IPS-20b (cell line): ENCODE data around the gene UST.

Source experiments
- H3K27ac ChIP-seq: one replicate; pipeline ENCODE4 v1.5.1; 2013; ENCODE audit warnings: low read length
- H3K27me3 ChIP-seq: 2 replicates; pipeline ENCODE4 v1.6.1; 2013; ENCODE audit warnings: mild to moderate bottlenecking, low read length, inconsistent platforms; ENCODE audit not compliant: insufficient read depth
- H3K36me3 ChIP-seq: 2 replicates; pipeline ENCODE4 v1.6.1; 2013; ENCODE audit warnings: low read depth, mild to moderate bottlenecking, inconsistent platforms, low read length, moderate library complexity; ENCODE audit not compliant: insufficient read depth
- H3K4me1 ChIP-seq: 2 replicates; pipeline ENCODE4 v1.6.1; 2013; ENCODE audit warnings: mild to moderate bottlenecking, control low read depth, inconsistent platforms, low read length, moderate library complexity; ENCODE audit not compliant: insufficient read depth
- H3K4me3 ChIP-seq: 2 replicates; pipeline ENCODE4 v1.5.1; 2013; ENCODE audit warnings: mild to moderate bottlenecking, low read length, inconsistent platforms
- H3K9ac ChIP-seq: 2 replicates; pipeline ENCODE4 v1.6.1; 2013; ENCODE audit warnings: low read depth, mild to moderate bottlenecking, inconsistent platforms, low read length, moderate library complexity
- H3K9me3 ChIP-seq: 2 replicates; pipeline ENCODE4 v1.6.1; 2013; ENCODE audit warnings: mild to moderate bottlenecking, low read depth, low read length, inconsistent platforms; ENCODE audit not compliant: insufficient read depth

The UST gene

GRCh38 chr6:148881593-148882311, 134.9 kb downstream of the UST start:
- H3K4me3 ChIP-seq = no peak overlapping the region
- no peaks in the 10 kb centered on the region for H3K27me3 ChIP-seq
- no peak overlapping the region for H3K27ac ChIP-seq
- H3K9ac ChIP-seq = no peak overlapping the region
- peaks cover 22% of the 10 kb centered on the region; the same call in 1 of the 2 replicates for H3K4me1 ChIP-seq
- no peaks in the 10 kb centered on the region for H3K36me3 ChIP-seq
- H3K9me3 ChIP-seq = no peaks in the 10 kb centered on the region

GRCh38 chr6:148883270-148883669, 136.4 kb downstream of the UST start:
- no peak overlapping the region for H3K9ac ChIP-seq
- no peaks in the 10 kb centered on the region for H3K9me3 ChIP-seq
- H3K27ac ChIP-seq = no peak overlapping the region
- peaks cover 22% of the 10 kb centered on the region; the same call in 1 of the 2 replicates for H3K4me1 ChIP-seq
- no peaks in the 10 kb centered on the region for H3K27me3 ChIP-seq
- H3K4me3 ChIP-seq = no peak overlapping the region
- peaks cover 13% of the 10 kb centered on the region; the same call in 1 of the 2 replicates for H3K36me3 ChIP-seq

GRCh38 chr6:148884461-148884860, 137.6 kb downstream of the UST start:
- peaks cover 22% of the 10 kb centered on the region; the same call in 1 of the 2 replicates for H3K4me1 ChIP-seq
- H3K36me3 ChIP-seq = peaks cover 20% of the 10 kb centered on the region; the same call in 1 of the 2 replicates
- no peaks in the 10 kb centered on the region for H3K27me3 ChIP-seq
- H3K9me3 ChIP-seq = no peaks in the 10 kb centered on the region
- no peak overlapping the region for H3K9ac ChIP-seq
- no peak overlapping the region for H3K27ac ChIP-seq
- no peak overlapping the region for H3K4me3 ChIP-seq

GRCh38 chr6:148885136-148885865, 138.5 kb downstream of the UST start:
- Histone ChIP-seq H3K4me1 (peaks cover 22% of the 10 kb centered on the region; the same call in 1 of the 2 replicates), H3K27ac (no peak overlapping the region), H3K9me3 (no peaks in the 10 kb centered on the region), H3K4me3 (no peak overlapping the region), H3K27me3 (no peaks in the 10 kb centered on the region), H3K9ac (no peak overlapping the region), H3K36me3 (peaks cover 20% of the 10 kb centered on the region; the same call in 1 of the 2 replicates)

GRCh38 chr6:148885925-148886845, 139.4 kb downstream of the UST start:
- Histone ChIP-seq H3K4me1 (peaks cover 22% of the 10 kb centered on the region; the same call in 1 of the 2 replicates), H3K27ac (no peak overlapping the region), H3K36me3 (peaks cover 24% of the 10 kb centered on the region; the same call in 1 of the 2 replicates), H3K27me3 (no peaks in the 10 kb centered on the region), H3K9me3 (no peaks in the 10 kb centered on the region), H3K9ac (no peak overlapping the region), H3K4me3 (no peak overlapping the region)

- no peak overlapping the region for H3K27ac ChIP-seq
- no peak overlapping the region for H3K9ac ChIP-seq
- H3K4me3 ChIP-seq = no peak overlapping the region
- no peaks in the 10 kb centered on the region for H3K9me3 ChIP-seq
- no peaks in the 10 kb centered on the region for H3K27me3 ChIP-seq
- H3K4me1 ChIP-seq = peaks cover 22% of the 10 kb centered on the region; the same call in 1 of the 2 replicates
- peaks cover 25% of the 10 kb centered on the region; the same call in 1 of the 2 replicates for H3K36me3 ChIP-seq
Measured at GRCh38 chr6:148887181-148887580, 140.4 kb downstream of the UST start.

- H3K27ac ChIP-seq = no peak overlapping the region
- H3K36me3 ChIP-seq = peaks cover 29% of the 10 kb centered on the region; the same call in 1 of the 2 replicates
- no peaks in the 10 kb centered on the region for H3K27me3 ChIP-seq
- H3K9ac ChIP-seq = no peak overlapping the region
- peaks cover 14% of the 10 kb centered on the region; the same call in 1 of the 2 replicates for H3K4me1 ChIP-seq
- H3K4me3 ChIP-seq = no peak overlapping the region
- no peaks in the 10 kb centered on the region for H3K9me3 ChIP-seq
Measured at GRCh38 chr6:148888856-148889255, 142.0 kb downstream of the UST start.

GRCh38 chr6:148890096-148890495, 143.3 kb downstream of the UST start:
- Histone ChIP-seq H3K27ac (no peak overlapping the region), H3K9me3 (no peaks in the 10 kb centered on the region), H3K9ac (no peak overlapping the region), H3K4me1 (peaks cover 13% of the 10 kb centered on the region; the same call in 1 of the 2 replicates), H3K36me3 (peaks cover 29% of the 10 kb centered on the region; the same call in 1 of the 2 replicates), H3K27me3 (no peaks in the 10 kb centered on the region), H3K4me3 (no peak overlapping the region)

- Histone ChIP-seq H3K9me3 (no peaks in the 10 kb centered on the region), H3K4me1 (peaks cover 5% of the 10 kb centered on the region; the same call in 1 of the 2 replicates), H3K27ac (no peak overlapping the region), H3K27me3 (no peaks in the 10 kb centered on the region), H3K4me3 (no peak overlapping the region), H3K36me3 (peaks cover 29% of the 10 kb centered on the region; the same call in 1 of the 2 replicates), H3K9ac (no peak overlapping the region)
Measured at GRCh38 chr6:148890652-148891404, 144.0 kb downstream of the UST start.

GRCh38 chr6:148891405-148891783, 144.6 kb downstream of the UST start:
- H3K4me3 ChIP-seq = no peak overlapping the region
- H3K36me3 ChIP-seq = peaks cover 33% of the 10 kb centered on the region; the same call in 1 of the 2 replicates
- H3K27ac ChIP-seq = no peak overlapping the region
- H3K4me1 ChIP-seq = no peaks in the 10 kb centered on the region; the same call in 1 of the 2 replicates
- H3K9ac ChIP-seq = no peak overlapping the region
- H3K9me3 ChIP-seq = no peaks in the 10 kb centered on the region
- no peaks in the 10 kb centered on the region for H3K27me3 ChIP-seq
